ENCODE measurements around the gene SLC12A8.

The SLC12A8 gene

DNA sequence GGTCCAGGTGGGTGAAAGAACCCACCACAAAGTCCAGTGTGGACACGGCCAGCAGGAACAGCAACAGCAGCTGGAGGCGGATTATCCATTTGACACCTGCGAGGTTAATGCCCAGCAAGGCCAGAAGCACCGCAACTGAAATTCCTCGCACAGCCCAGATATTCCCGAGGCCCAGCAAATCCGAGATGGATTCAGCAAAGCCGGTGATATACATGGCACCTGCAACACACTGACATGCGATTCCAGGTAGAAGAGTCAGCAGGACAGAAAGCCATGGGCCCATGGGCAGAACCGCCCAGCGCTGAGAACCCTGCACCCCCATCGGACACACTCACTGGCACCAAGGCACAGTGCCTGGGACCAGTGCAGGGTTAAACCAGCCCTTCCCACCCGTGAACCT lies 34.8 kb downstream of the SLC12A8 start:
- H2BK120ac ChIP-seq (ENCODE audit: low read depth, low read length): no peak overlapping the region
- no peak overlapping the region for H3K9ac ChIP-seq (ENCODE audit: low read depth, low read length, poor library complexity)
- H2BK15ac ChIP-seq (ENCODE audit: low read length): peak overlapping the region; percentile 14
- no peak overlapping the region for H2AK5ac ChIP-seq (ENCODE audit: low read depth, low read length)
- no peaks in the 10 kb centered on the region for H3K27me3 ChIP-seq (ENCODE audit: control insufficient read depth in 3 of 3, insufficient read depth in 3 of 3, low read depth in 1 of 3, low read length in 3 of 3)
- no peak overlapping the region for H3K23ac ChIP-seq (ENCODE audit: low read depth, low read length, poor library complexity)
- no peak overlapping the region for H2BK12ac ChIP-seq (ENCODE audit: low read length)
- peaks cover 0 to 6% of the 10 kb centered on the region in 2 donors for H3K9me3 ChIP-seq (replicated peaks in 1 of 2; ENCODE audit: control insufficient read depth in 2 of 2, insufficient read depth in 1 of 2, low read depth in 1 of 2, low read length in 2 of 2)
- peak overlapping the region; percentile 23 for H2AFZ ChIP-seq (ENCODE audit: low read length)
- H3K14ac ChIP-seq (ENCODE audit: low read length): no peak overlapping the region
- H3K4me2 ChIP-seq (ENCODE audit: insufficient read depth, low read length, poor library complexity, severe bottlenecking): no peak overlapping the region
- peaks cover 0 to 2% of the 10 kb centered on the region in 2 donors for H3K4me1 ChIP-seq (ENCODE audit: control insufficient read depth in 2 of 2, insufficient read depth in 1 of 2, low read depth in 1 of 2, low read length in 2 of 2)
- H3K18ac ChIP-seq (ENCODE audit: low read length): no peak overlapping the region
- H3K27ac ChIP-seq (replicated peaks; ENCODE audit: low read length): no peak overlapping the region
- H3K79me1 ChIP-seq (ENCODE audit: low read depth, low read length): no peaks in the 10 kb centered on the region
- no peak overlapping the region for H3K4me3 ChIP-seq (ENCODE audit: low read length in 2 of 2)
- H4K8ac ChIP-seq (ENCODE audit: low read depth, low read length): no peak overlapping the region
- no peaks in the 10 kb centered on the region for H3K36me3 ChIP-seq (replicated peaks in 1 of 2; ENCODE audit: control insufficient read depth in 2 of 2, insufficient read depth in 2 of 2, low read length in 2 of 2)
- H4K91ac ChIP-seq (ENCODE audit: low read depth, low read length, poor library complexity): no peak overlapping the region
- no peak overlapping the region for H3K4ac ChIP-seq (ENCODE audit: low read length)
- no peak for DNase-seq (ENCODE audit: low spot score)
- no peak overlapping the region for H2BK5ac ChIP-seq (ENCODE audit: low read length)
- no CpG with 5 or more reads among the region's 13 CpGs for WGBS, 2 donors (ENCODE audit: extremely low coverage in 2 of 2, insufficient read length in 2 of 2, insufficient replicate concordance in 1 of 2)

DNA sequence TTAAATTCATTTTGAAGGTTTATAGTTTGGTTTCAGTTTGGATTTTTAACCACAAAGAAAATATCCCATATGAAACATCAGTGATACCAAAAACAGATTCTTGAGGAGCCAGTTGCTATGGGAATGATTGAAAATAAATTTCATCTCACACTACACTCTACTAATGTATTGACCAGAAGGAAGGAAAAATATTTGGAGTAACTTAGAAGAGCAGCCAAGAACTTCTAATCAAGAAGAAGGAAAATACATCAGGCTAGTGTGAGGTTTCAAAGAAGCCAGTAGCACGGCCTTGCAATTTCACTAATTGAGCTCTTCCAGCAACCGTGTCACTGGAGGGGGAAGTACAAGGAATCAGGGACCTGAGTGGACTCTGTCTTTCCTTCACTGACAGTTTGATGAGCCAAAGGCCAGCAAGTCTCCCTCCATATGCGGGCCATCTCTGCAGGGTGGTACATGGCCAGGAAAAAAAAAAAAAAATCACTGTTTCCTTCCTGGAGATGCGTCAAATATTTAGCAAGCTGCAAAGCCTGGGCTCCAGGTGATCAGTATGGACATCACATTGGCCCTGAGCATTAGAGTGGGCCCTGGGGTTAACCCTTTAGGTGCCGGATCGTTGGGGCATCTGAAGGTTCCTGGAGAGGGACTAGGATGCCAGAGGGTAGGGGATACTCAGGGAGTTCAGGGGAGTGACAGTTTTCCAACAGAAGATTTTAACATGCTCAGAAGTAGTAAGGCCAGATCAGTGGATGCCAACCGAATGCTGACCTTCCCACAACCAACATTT lies 37.1 kb downstream of the SLC12A8 start:
- no peak overlapping the region for H3K4me2 ChIP-seq (ENCODE audit: insufficient read depth, low read length, poor library complexity, severe bottlenecking)
- no peak overlapping the region for H3K23ac ChIP-seq (ENCODE audit: low read depth, low read length, poor library complexity)
- no peak overlapping the region for H2AFZ ChIP-seq (ENCODE audit: low read length)
- no peak overlapping the region for H3K14ac ChIP-seq (ENCODE audit: low read length)
- WGBS, 2 donors (ENCODE audit: extremely low coverage in 2 of 2, insufficient read length in 2 of 2, insufficient replicate concordance in 1 of 2): no CpG with 5 or more reads among the region's 7 CpGs
- no peak overlapping the region for H3K4me3 ChIP-seq (ENCODE audit: low read length in 2 of 2)
- no peak overlapping the region for H2BK15ac ChIP-seq (ENCODE audit: low read length)
- no peaks in the 10 kb centered on the region for H3K79me1 ChIP-seq (ENCODE audit: low read depth, low read length)
- H2BK120ac ChIP-seq (ENCODE audit: low read depth, low read length): no peak overlapping the region
- DNase-seq (ENCODE audit: low spot score): no peak
- no peaks in the 10 kb centered on the region for H3K27me3 ChIP-seq (ENCODE audit: control insufficient read depth in 3 of 3, insufficient read depth in 3 of 3, low read depth in 1 of 3, low read length in 3 of 3)
- no peak overlapping the region for H2BK12ac ChIP-seq (ENCODE audit: low read length)
- H3K27ac ChIP-seq (replicated peaks; ENCODE audit: low read length): no peak overlapping the region
- H4K91ac ChIP-seq (ENCODE audit: low read depth, low read length, poor library complexity): no peak overlapping the region
- no peak overlapping the region for H3K9ac ChIP-seq (ENCODE audit: low read depth, low read length, poor library complexity)
- no peak overlapping the region for H2AK5ac ChIP-seq (ENCODE audit: low read depth, low read length)
- no peak overlapping the region for H3K18ac ChIP-seq (ENCODE audit: low read length)
- H3K9me3 ChIP-seq (replicated peaks in 1 of 2; ENCODE audit: control insufficient read depth in 2 of 2, insufficient read depth in 1 of 2, low read depth in 1 of 2, low read length in 2 of 2): peaks cover 0 to 6% of the 10 kb centered on the region in 2 donors
- H3K36me3 ChIP-seq (replicated peaks in 1 of 2; ENCODE audit: control insufficient read depth in 2 of 2, insufficient read depth in 2 of 2, low read length in 2 of 2): no peaks in the 10 kb centered on the region
- H3K4ac ChIP-seq (ENCODE audit: low read length): no peak overlapping the region
- no peak overlapping the region for H2BK5ac ChIP-seq (ENCODE audit: low read length)
- peaks cover 0 to 2% of the 10 kb centered on the region in 2 donors for H3K4me1 ChIP-seq (ENCODE audit: control insufficient read depth in 2 of 2, insufficient read depth in 1 of 2, low read depth in 1 of 2, low read length in 2 of 2)
- H4K8ac ChIP-seq (ENCODE audit: low read depth, low read length): no peak overlapping the region

DNA sequence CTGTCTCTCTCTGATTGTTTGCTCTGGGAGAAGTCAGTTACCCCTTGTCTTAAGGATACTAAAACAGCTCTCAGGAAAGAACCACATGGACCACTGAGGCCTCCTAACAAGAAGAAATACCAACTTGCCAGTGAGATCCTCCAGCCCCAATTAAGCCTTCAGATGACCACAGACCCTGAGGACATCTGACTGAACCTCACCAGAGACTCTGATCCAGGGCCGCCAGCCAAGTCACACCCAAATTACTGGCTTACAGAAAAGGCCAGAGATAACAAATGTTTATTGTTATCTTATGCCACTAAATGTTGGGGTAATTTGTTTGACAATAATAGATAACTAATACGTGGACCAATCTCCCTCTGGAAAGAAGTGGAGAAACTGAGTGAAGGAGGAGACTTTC lies 40.2 kb downstream of the SLC12A8 start:
- Histone ChIP-seq H3K4me3 (ENCODE audit: low read length in 2 of 2) (no peak overlapping the region), H3K4me2 (ENCODE audit: insufficient read depth, low read length, poor library complexity, severe bottlenecking) (no peak overlapping the region), H3K9me3 (replicated peaks in 1 of 2; ENCODE audit: control insufficient read depth in 2 of 2, insufficient read depth in 1 of 2, low read depth in 1 of 2, low read length in 2 of 2) (peaks cover 0 to 6% of the 10 kb centered on the region in 2 donors), H3K27me3 (ENCODE audit: control insufficient read depth in 3 of 3, insufficient read depth in 3 of 3, low read depth in 1 of 3, low read length in 3 of 3) (no peaks in the 10 kb centered on the region), H3K4ac (ENCODE audit: low read length) (no peak overlapping the region), H2BK12ac (ENCODE audit: low read length) (no peak overlapping the region), H3K9ac (ENCODE audit: low read depth, low read length, poor library complexity) (no peak overlapping the region), H2AFZ (ENCODE audit: low read length) (no peak overlapping the region), H3K18ac (ENCODE audit: low read length) (no peak overlapping the region), H3K23ac (ENCODE audit: low read depth, low read length, poor library complexity) (no peak overlapping the region), H3K14ac (ENCODE audit: low read length) (no peak overlapping the region), H2BK120ac (ENCODE audit: low read depth, low read length) (no peak overlapping the region), H3K27ac (replicated peaks; ENCODE audit: low read length) (no peak overlapping the region), H3K36me3 (replicated peaks in 1 of 2; ENCODE audit: control insufficient read depth in 2 of 2, insufficient read depth in 2 of 2, low read length in 2 of 2) (no peaks in the 10 kb centered on the region), H4K8ac (ENCODE audit: low read depth, low read length) (no peak overlapping the region), H2BK5ac (ENCODE audit: low read length) (no peak overlapping the region), H2BK15ac (ENCODE audit: low read length) (no peak overlapping the region), H3K79me1 (ENCODE audit: low read depth, low read length) (no peaks in the 10 kb centered on the region), H2AK5ac (ENCODE audit: low read depth, low read length) (no peak overlapping the region), H4K91ac (ENCODE audit: low read depth, low read length, poor library complexity) (no peak overlapping the region), H3K4me1 (ENCODE audit: control insufficient read depth in 2 of 2, insufficient read depth in 1 of 2, low read depth in 1 of 2, low read length in 2 of 2) (no peaks in the 10 kb centered on the region)
- WGBS, 2 donors (ENCODE audit: extremely low coverage in 2 of 2, insufficient read length in 2 of 2, insufficient replicate concordance in 1 of 2): no CpG with 5 or more reads among the region's 2 CpGs
- DNase-seq (ENCODE audit: low spot score): no peak

DNA sequence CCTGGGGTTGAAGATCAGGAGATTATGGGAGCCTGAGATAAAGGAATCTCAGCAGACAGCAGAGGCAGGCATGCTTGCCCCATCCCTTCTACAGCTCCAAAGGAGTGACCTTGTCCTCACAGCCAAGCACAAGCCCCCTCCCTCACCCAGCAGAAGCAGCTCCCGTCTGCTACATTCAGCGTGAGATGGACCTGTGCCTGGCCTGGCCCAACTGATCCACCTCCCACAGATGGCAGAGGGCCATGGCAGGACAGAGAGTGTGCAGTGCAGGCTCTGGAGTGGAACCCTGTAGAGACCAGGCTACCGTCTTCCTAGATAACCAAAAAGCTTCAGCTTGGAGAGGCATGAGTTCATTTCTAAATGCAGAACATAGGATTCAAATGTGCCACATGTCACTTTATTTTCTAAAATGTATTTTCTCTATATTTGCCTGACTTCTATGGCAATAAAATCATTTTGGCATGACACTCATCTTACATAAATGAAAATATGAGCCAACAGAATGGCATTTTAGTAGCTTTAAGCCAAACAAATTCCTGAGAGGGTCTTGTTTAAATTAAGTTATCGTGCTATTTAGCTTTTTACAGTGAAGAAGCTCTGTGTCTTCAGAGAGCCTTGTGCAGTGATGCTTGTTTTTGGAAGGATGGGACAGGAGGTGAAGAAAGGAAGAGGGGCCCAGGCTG lies 43.7 kb downstream of the SLC12A8 start:
- Histone ChIP-seq H4K8ac (ENCODE audit: low read depth, low read length) (no peak overlapping the region), H2BK12ac (ENCODE audit: low read length) (no peak overlapping the region), H3K18ac (ENCODE audit: low read length) (no peak overlapping the region), H3K4me2 (ENCODE audit: insufficient read depth, low read length, poor library complexity, severe bottlenecking) (no peak overlapping the region), H3K23ac (ENCODE audit: low read depth, low read length, poor library complexity) (peak overlapping the region; percentile 8), H3K9ac (ENCODE audit: low read depth, low read length, poor library complexity) (no peak overlapping the region), H2AK5ac (ENCODE audit: low read depth, low read length) (no peak overlapping the region), H3K14ac (ENCODE audit: low read length) (no peak overlapping the region), H3K4ac (ENCODE audit: low read length) (no peak overlapping the region), H3K4me1 (ENCODE audit: control insufficient read depth in 2 of 2, insufficient read depth in 1 of 2, low read depth in 1 of 2, low read length in 2 of 2) (peaks cover 2% of the 10 kb centered on the region in 2 donors), H3K9me3 (replicated peaks in 1 of 2; ENCODE audit: control insufficient read depth in 2 of 2, insufficient read depth in 1 of 2, low read depth in 1 of 2, low read length in 2 of 2) (no peaks in the 10 kb centered on the region), H3K27me3 (ENCODE audit: control insufficient read depth in 3 of 3, insufficient read depth in 3 of 3, low read depth in 1 of 3, low read length in 3 of 3) (no peaks in the 10 kb centered on the region), H2BK120ac (ENCODE audit: low read depth, low read length) (no peak overlapping the region), H2BK5ac (ENCODE audit: low read length) (no peak overlapping the region), H3K4me3 (ENCODE audit: low read length in 2 of 2) (no peak overlapping the region), H3K27ac (replicated peaks; ENCODE audit: low read length) (no peak overlapping the region), H3K36me3 (replicated peaks in 1 of 2; ENCODE audit: control insufficient read depth in 2 of 2, insufficient read depth in 2 of 2, low read length in 2 of 2) (no peaks in the 10 kb centered on the region), H2AFZ (ENCODE audit: low read length) (peak overlapping the region; percentile 47), H4K91ac (ENCODE audit: low read depth, low read length, poor library complexity) (no peak overlapping the region), H2BK15ac (ENCODE audit: low read length) (no peak overlapping the region), H3K79me1 (ENCODE audit: low read depth, low read length) (no peaks in the 10 kb centered on the region)
- no CpG with 5 or more reads among the region's 4 CpGs for WGBS, 2 donors (ENCODE audit: extremely low coverage in 2 of 2, insufficient read length in 2 of 2, insufficient replicate concordance in 1 of 2)
- no peak for DNase-seq (ENCODE audit: low spot score)

All from neuronal stem cell (in vitro differentiated cells).